GM15510 (cell line): ENCODE data around the gene ADIPOR2.

ENCODE experiments used
- POLR2A ChIP-seq: IDR thresholded peaks from 3 replicates; pipeline ENCODE4 v1.6.1; 2011; ENCODE audit warnings: borderline replicate concordance; ENCODE audit not compliant: insufficient read length; ENCODE audit errors: extremely low read depth

ADIPOR2 gene

GRCh38 chr12:1795785-1796514, 105.1 kb downstream of the ADIPOR2 start:
- TF ChIP-seq POLR2A: peak; percentile 97

- no peak for TF ChIP-seq POLR2A
Observed at GRCh38 chr12:1796515-1797010, 105.7 kb downstream of the ADIPOR2 start.

- TF ChIP-seq POLR2A: peak; percentile 69
Observed at GRCh38 chr12:1797011-1797901, 106.4 kb downstream of the ADIPOR2 start.

GRCh38 chr12:1797991-1798640, 107.2 kb downstream of the ADIPOR2 start:
- no peak for TF ChIP-seq POLR2A

GRCh38 chr12:1798641-1799020, 107.8 kb downstream of the ADIPOR2 start:
- no peak for TF ChIP-seq POLR2A

GRCh38 chr12:1799051-1799881, 108.4 kb downstream of the ADIPOR2 start:
- no peak for TF ChIP-seq POLR2A

GRCh38 chr12:1799882-1800400, 109.1 kb downstream of the ADIPOR2 start:
- no peak for TF ChIP-seq POLR2A

- TF ChIP-seq POLR2A: no peak
Observed at GRCh38 chr12:1800401-1801302, 109.8 kb downstream of the ADIPOR2 start.

GRCh38 chr12:1801303-1801975, 110.6 kb downstream of the ADIPOR2 start:
- no peak for TF ChIP-seq POLR2A

- TF ChIP-seq POLR2A: no peak
Observed at GRCh38 chr12:1803736-1804135, 112.9 kb downstream of the ADIPOR2 start.

- TF ChIP-seq POLR2A: peak; percentile 55
Observed at GRCh38 chr12:1804545-1805332, 113.9 kb downstream of the ADIPOR2 start.

- no peak for TF ChIP-seq POLR2A
Observed at GRCh38 chr12:1805441-1806081, 114.7 kb downstream of the ADIPOR2 start.
